ENCODE measurements around the gene RASSF5. TPM values are rescaled to one million over a fixed set of nuclear protein-coding genes. Genes with fewer than 3 reads are reported as not detected.
A peak's percentile ranks its signal among the peaks of the same experiment; 100 is the strongest.

The RASSF5 gene
- polyA plus RNA-seq, 1 donor from 2014 or later = 4.0 TPM

GRCh38 chr1:206628916-206629315 is 121.6 kb downstream of the RASSF5 start:
- no peaks in the 10 kb centered on the region for H3K9me2 ChIP-seq (ENCODE audit: insufficient read depth, low read length)
- no peaks in the 10 kb centered on the region for H3K9me3 ChIP-seq (ENCODE audit: low read length)
- no peaks in the 10 kb centered on the region for H3K36me3 ChIP-seq (ENCODE audit: insufficient read depth, low read length)
- no peak overlapping the region for H3K9ac ChIP-seq (ENCODE audit: low read length)
- H3K79me2 ChIP-seq (replicated peaks; ENCODE audit: insufficient read depth, low read length) = no peaks in the 10 kb centered on the region
- no peak overlapping the region for H3K4me3 ChIP-seq (ENCODE audit: low read length)
- no peak overlapping the region for H3K4me2 ChIP-seq (ENCODE audit: low read length)
- H4K20me1 ChIP-seq (ENCODE audit: insufficient read depth) = no peaks in the 10 kb centered on the region
- TF ChIP-seq RAD21 (conservative IDR thresholded peaks at IDR 0.05) = no peak
- TF ChIP-seq SMC3 (conservative IDR thresholded peaks at IDR 0.05; ENCODE audit: poor library complexity) = no peak
- TF ChIP-seq MXI1 (conservative IDR thresholded peaks at IDR 0.05; ENCODE audit: poor library complexity, severe bottlenecking) = no peak
- no peak for TF ChIP-seq POLR2AphosphoS5 (IDR thresholded peaks at IDR 0.05)
- no peak for TF ChIP-seq EZH2 (IDR thresholded peaks at IDR 0.05; ENCODE audit: borderline replicate concordance, insufficient read depth, low read length, poor library complexity, severe bottlenecking)
- no peak for TF ChIP-seq TAF1 (IDR thresholded peaks at IDR 0.05; ENCODE audit: low read depth)
- no peak for TF ChIP-seq CTCF (IDR thresholded peaks at IDR 0.05; ENCODE audit: poor library complexity, severe bottlenecking)
- TF ChIP-seq EP300 (conservative IDR thresholded peaks at IDR 0.05; ENCODE audit: poor library complexity, severe bottlenecking) = no peak
- no peak for TF ChIP-seq REST (IDR thresholded peaks at IDR 0.05; ENCODE audit: borderline replicate concordance)
- H3F3A ChIP-seq (ENCODE audit: insufficient read depth, low read length, poor library complexity, severe bottlenecking) = no peaks in the 10 kb centered on the region
- no peak overlapping the region for H3K27ac ChIP-seq (ENCODE audit: low read length)
- H2AFZ ChIP-seq (ENCODE audit: low read depth, low read length) = no peak overlapping the region
- H3K27me3 ChIP-seq (ENCODE audit: insufficient read depth, low read depth, low read length) = no peaks in the 10 kb centered on the region

GRCh38 chr1:206631085-206631509 is 123.8 kb downstream of the RASSF5 start:
- Histone ChIP-seq H3K27me3 (ENCODE audit: insufficient read depth, low read depth, low read length) (no peaks in the 10 kb centered on the region), H3F3A (ENCODE audit: insufficient read depth, low read length, poor library complexity, severe bottlenecking) (no peaks in the 10 kb centered on the region), H3K9me3 (ENCODE audit: low read length) (no peaks in the 10 kb centered on the region), H3K9ac (ENCODE audit: low read length) (no peak overlapping the region), H3K4me3 (ENCODE audit: low read length) (no peak overlapping the region), H3K36me3 (ENCODE audit: insufficient read depth, low read length) (no peaks in the 10 kb centered on the region), H3K27ac (ENCODE audit: low read length) (no peak overlapping the region), H3K4me2 (ENCODE audit: low read length) (no peak overlapping the region), H3K79me2 (replicated peaks; ENCODE audit: insufficient read depth, low read length) (peaks cover 3% of the 10 kb centered on the region), H3K9me2 (ENCODE audit: insufficient read depth, low read length) (no peaks in the 10 kb centered on the region), H4K20me1 (ENCODE audit: insufficient read depth) (no peaks in the 10 kb centered on the region), H2AFZ (ENCODE audit: low read depth, low read length) (no peak overlapping the region)
- TF ChIP-seq EP300 (conservative IDR thresholded peaks at IDR 0.05; ENCODE audit: poor library complexity, severe bottlenecking) = no peak
- TF ChIP-seq MXI1 (conservative IDR thresholded peaks at IDR 0.05; ENCODE audit: poor library complexity, severe bottlenecking) = no peak
- no peak for TF ChIP-seq TAF1 (IDR thresholded peaks at IDR 0.05; ENCODE audit: low read depth)
- peak; percentile 59 for TF ChIP-seq CTCF (IDR thresholded peaks at IDR 0.05; ENCODE audit: poor library complexity, severe bottlenecking)
- TF ChIP-seq REST (IDR thresholded peaks at IDR 0.05; ENCODE audit: borderline replicate concordance) = no peak
- TF ChIP-seq POLR2AphosphoS5 (IDR thresholded peaks at IDR 0.05) = no peak
- peak; percentile 69 for TF ChIP-seq SMC3 (conservative IDR thresholded peaks at IDR 0.05; ENCODE audit: poor library complexity)
- no peak for TF ChIP-seq EZH2 (IDR thresholded peaks at IDR 0.05; ENCODE audit: borderline replicate concordance, insufficient read depth, low read length, poor library complexity, severe bottlenecking)
- peak; percentile 62 for TF ChIP-seq RAD21 (conservative IDR thresholded peaks at IDR 0.05)

Data from neural cell (in vitro differentiated cells).